SU-DHL-6 (cell line): ENCODE measurements around the gene TMEM218.

Experiments
- CTCF ChIP-seq: fragments of 200-600 bp; sonication (generic); IDR thresholded peaks from one replicate; pipeline ENCODE4 v1.5.1; 2017; ENCODE audit warnings: antibody characterized with exemption, mild to moderate bottlenecking, low read length, moderate library complexity; ENCODE audit not compliant: insufficient read depth, poor library complexity, severe bottlenecking
- EZH2phosphoT487 ChIP-seq: fragments of 200-600 bp; sonication (generic), shearing (Covaris generic); conservative IDR thresholded peaks from 2 replicates; pipeline ENCODE4 v1.6.1; 2018; ENCODE audit warnings: mild to moderate bottlenecking, antibody characterized with exemption, low read length, moderate library complexity, mixed read lengths

GRCh38 chr11:125090816-125091215 lies 20.6 kb downstream of the TMEM218 start:
- TF ChIP-seq CTCF (no peak), EZH2phosphoT487 (no peak)
